Erythroblast (primary cell): Measurements from ENCODE around the gene CCNH.

ENCODE experiments used
- GATA1 ChIP-seq: IDR thresholded peaks from 2 replicates; pipeline ENCODE4 v1.6.1; 2011; ENCODE audit warnings: low read depth, mild to moderate bottlenecking, control low read depth, low read length, moderate library complexity
- POLR2A ChIP-seq: IDR thresholded peaks from 2 replicates; pipeline ENCODE4 v1.6.1; 2011; ENCODE audit warnings: mild to moderate bottlenecking, low read length

GRCh38 chr5:87411973-87412629 lies 629 bp downstream of the CCNH start:
- no peak for TF ChIP-seq POLR2A
- no peak for TF ChIP-seq GATA1
